ENCODE data around the gene STON2.

Gene STON2

DNA sequence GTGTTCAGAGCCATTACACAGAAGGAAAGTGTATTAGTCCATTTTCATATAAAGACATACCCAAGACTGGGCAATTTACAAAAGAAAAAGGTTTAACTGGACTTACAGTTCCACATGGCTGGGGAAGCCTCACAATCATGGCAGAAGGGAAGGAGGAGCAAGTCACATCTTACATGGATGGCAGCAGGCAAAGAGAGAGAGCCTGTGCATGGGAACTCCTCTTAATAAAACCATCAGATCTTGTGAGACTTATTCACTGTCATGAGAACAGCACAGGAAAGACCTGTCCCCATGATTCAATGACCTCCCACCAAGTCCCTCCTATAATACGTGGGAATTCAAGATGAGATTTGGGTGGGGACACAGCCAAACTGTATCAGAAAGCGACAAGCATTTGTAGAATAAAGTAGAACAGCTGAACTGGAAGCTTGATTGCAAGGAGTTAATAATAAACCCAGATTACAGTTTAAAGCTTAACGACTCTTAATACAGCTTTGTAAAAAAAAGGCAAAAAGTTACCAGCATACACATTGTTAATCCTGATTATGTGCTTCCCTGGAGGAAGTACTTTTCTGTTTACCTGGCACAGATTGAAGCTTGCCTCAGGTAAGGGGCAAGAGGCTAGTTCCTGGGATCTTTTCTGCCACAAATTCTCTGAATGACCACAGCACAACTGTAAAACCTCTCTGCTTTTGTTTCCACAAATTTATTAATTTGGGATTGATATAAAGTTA is 18.1 kb upstream of the STON2 start:
- H3K4me3 ChIP-seq (ENCODE audit: control insufficient read depth, low read depth, low read length): no peak overlapping the region
- DNase-seq (ENCODE audit: low read depth): no peak
- TF ChIP-seq, protein P1, sequence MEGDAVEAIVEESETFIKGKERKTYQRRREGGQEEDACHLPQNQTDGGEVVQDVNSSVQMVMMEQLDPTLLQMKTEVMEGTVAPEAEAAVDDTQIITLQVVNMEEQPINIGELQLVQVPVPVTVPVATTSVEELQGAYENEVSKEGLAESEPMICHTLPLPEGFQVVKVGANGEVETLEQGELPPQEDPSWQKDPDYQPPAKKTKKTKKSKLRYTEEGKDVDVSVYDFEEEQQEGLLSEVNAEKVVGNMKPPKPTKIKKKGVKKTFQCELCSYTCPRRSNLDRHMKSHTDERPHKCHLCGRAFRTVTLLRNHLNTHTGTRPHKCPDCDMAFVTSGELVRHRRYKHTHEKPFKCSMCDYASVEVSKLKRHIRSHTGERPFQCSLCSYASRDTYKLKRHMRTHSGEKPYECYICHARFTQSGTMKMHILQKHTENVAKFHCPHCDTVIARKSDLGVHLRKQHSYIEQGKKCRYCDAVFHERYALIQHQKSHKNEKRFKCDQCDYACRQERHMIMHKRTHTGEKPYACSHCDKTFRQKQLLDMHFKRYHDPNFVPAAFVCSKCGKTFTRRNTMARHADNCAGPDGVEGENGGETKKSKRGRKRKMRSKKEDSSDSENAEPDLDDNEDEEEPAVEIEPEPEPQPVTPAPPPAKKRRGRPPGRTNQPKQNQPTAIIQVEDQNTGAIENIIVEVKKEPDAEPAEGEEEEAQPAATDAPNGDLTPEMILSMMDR (conservative IDR thresholded peaks at IDR 0.05; ENCODE audit: control insufficient read depth, insufficient read depth, low read depth, low read length): no peak

DNA sequence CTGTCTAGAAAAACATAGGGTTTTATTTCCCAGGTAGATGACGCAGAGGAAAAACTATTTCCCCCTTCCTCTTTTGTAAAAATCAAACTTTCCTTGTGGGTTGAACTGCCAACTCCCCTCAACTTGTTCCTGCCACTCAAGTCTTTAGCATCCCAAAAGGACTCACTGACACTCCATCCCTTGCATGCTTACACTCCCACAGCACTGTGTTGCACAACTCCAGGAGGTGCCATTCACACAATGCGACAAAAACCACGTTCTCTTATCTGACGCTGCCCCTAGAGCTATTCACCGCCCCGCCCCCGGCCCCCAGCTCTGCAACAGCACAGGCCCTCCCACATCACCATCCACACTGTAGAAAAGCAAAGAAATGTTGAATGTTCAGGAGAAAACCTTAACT is 16.9 kb upstream of the STON2 start:
- no peak for DNase-seq (ENCODE audit: low read depth)
- TF ChIP-seq, protein P1 (conservative IDR thresholded peaks at IDR 0.05; ENCODE audit: control insufficient read depth, insufficient read depth, low read depth, low read length): no peak
- no peak overlapping the region for H3K4me3 ChIP-seq (ENCODE audit: control insufficient read depth, low read depth, low read length)

DNA sequence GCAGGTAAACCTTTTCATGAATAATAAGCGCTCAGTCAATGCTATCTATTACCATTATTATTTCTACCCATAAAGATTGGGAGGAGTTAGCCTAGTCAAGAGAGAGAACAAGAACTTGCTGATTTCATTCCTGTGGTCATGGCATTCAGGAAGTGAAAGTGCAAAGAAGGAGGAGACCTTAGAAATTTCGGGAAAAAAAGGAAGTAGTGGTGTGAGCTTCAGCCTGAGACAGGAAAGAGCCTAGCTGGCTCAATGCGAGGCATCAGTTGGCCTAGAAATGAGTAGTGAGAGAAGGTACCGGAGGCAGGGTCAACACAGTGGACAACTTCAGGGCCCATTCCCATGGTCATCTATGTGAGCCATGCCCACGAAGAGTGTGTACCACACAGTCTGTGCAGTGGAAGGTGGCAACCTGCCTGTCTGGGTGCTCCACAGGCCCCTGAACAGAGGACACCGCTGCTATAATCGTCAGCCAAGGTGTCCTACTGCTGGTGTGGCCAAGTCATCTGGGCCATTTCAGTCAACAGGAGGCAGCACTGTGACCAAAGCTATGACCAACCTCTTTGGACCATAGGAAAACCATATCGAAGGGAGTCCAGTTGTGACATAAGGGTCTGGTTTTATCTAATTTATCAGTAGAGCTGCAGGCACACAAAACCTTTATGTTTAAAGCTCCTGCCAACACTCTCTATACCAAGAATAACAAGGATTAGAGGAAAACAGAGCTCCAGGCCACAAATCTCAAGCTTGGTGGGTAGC is 16.2 kb upstream of the STON2 start:
- H3K4me3 ChIP-seq (ENCODE audit: control insufficient read depth, low read depth, low read length): no peak overlapping the region
- DNase-seq (ENCODE audit: low read depth): no peak
- TF ChIP-seq, protein P1 (conservative IDR thresholded peaks at IDR 0.05; ENCODE audit: control insufficient read depth, insufficient read depth, low read depth, low read length): no peak

DNA sequence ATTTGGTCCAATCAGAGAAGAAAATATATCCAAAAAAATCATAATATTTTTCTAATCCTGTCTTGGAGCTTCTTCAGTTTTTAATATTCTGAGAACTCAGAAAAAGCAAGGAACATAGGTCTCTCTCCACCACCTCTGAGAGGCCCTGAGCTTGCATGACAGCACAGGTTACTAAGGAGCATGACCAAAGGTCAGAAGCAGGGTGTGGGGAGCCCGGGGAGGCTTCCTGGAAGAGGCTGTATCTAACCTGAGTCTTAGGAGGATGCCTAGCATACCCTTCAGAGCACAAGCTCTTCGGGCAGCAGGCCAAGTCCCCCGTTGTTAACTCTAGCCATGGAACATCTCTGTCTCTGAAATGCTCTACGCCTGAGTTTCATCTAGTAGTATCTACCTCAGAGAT is 15.7 kb upstream of the STON2 start:
- TF ChIP-seq, protein P1 (conservative IDR thresholded peaks at IDR 0.05; ENCODE audit: control insufficient read depth, insufficient read depth, low read depth, low read length): no peak
- no peak for DNase-seq (ENCODE audit: low read depth)
- no peak overlapping the region for H3K4me3 ChIP-seq (ENCODE audit: control insufficient read depth, low read depth, low read length)

DNA sequence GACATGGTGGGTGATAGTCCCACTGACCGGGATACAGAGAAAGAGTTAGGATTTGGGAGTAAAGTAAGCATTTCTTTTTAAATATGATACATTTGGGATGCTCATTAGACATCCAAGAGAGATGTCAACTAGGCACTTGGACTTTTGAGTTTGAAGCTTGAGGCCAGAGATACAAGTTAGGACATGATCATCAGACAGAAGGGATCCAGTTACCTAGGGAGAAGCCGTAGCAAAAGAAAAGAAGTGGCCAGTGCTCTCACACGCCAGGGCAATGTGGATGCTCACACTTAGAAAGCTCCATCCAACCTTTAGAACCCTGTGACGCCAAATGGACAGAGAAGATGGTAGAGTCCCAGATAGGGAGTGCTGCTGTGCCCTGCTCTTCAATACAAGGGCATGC is 14.0 kb upstream of the STON2 start:
- DNase-seq (ENCODE audit: low read depth): no peak
- no peak overlapping the region for H3K4me3 ChIP-seq (ENCODE audit: control insufficient read depth, low read depth, low read length)
- TF ChIP-seq, protein P1 (conservative IDR thresholded peaks at IDR 0.05; ENCODE audit: control insufficient read depth, insufficient read depth, low read depth, low read length): no peak

DNA sequence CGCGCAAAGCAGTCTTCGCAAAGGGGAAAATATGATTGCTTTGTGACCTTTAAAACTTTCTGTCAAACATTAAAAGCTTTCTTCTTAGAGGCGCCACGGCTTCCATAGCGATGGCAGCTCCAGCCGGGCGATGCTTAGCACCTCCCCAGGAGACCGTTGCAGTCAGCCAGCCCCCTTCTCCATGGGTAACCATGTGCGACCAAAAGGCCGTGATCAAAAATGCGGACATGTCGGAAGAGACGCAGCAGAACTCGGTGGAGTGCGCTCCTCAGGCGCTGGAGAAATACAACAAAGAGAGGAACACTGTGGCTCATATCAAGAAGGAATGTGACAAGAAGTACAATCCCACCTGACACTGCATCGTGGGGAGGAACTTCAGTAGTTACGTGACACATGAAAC is 12.7 kb upstream of the STON2 start:
- DNase-seq (ENCODE audit: low read depth): no peak
- TF ChIP-seq, protein P1 (conservative IDR thresholded peaks at IDR 0.05; ENCODE audit: control insufficient read depth, insufficient read depth, low read depth, low read length): no peak
- H3K4me3 ChIP-seq (ENCODE audit: control insufficient read depth, low read depth, low read length): no peak overlapping the region

Measured in fibroblast of mammary gland (primary cell).